Measurements from ENCODE around the gene CHST8.
"Not testable (repeated sequence)": the region's sequence is repeated elsewhere in the genome, so short reads cannot be mapped to it uniquely, and the experiment has no call there.

The CHST8 gene, protein sequence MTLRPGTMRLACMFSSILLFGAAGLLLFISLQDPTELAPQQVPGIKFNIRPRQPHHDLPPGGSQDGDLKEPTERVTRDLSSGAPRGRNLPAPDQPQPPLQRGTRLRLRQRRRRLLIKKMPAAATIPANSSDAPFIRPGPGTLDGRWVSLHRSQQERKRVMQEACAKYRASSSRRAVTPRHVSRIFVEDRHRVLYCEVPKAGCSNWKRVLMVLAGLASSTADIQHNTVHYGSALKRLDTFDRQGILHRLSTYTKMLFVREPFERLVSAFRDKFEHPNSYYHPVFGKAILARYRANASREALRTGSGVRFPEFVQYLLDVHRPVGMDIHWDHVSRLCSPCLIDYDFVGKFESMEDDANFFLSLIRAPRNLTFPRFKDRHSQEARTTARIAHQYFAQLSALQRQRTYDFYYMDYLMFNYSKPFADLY

DNA sequence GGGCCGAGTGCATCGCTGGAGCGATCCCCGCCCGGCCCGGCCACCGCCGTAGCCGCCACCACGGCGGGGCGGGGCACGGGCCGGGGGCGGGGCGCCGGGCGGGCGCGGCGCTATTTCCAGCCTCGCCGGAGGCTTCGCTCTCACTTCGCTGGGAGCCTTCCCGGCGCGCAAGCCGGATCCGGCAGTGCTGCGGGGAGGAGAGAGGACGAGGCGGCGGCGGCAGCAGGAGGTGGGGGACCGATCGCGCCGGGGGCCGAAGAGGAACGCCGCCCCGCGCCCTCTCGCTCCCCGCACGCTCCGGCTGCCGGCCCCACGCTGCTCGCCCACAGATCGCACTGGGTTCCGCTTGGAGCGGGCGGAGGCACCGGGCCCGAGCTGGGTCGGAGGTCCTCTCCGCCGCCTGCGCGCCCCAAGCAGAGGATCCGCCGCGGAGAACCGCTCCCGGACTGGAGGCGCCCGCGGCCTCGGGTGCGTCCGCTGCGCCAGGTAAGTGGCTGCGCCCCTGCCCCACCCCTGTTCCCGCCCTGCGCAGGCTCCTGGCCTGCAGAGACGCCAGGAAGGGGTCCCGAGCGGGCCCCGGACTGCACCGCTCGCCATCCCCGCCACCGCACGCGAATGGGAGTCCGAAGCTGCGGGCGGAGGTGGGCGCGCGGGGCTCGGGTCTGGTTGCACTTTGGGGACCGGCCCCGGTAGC is at the start of gene CHST8:
Gene CHST8 (plus strand): TSS at position 143 of the 694 bp plus-strand sequence. CDS start 67,309 bp downstream, outside the sequence.
- DNase-seq (ENCODE audit: low spot score), result peak; percentile 90

DNA sequence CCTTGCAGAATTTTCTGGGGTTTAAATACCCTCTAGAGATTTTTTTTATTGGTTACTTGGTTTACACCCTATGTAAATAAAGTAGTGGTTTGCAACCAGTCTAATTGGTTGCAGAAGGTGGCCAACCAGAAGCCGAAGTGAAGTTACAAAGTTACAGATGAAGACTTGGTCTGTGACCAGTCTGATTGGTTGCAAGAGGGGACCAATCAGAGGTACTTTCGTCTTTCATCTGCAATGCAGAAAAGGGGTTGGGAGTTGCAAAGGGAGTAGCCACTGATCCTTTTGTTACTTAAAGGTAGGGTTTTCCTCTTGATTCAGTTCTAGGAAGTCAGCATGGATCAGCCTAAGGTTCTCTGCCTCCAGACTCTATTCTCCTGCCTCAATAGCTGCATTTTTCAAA is 48.8 kb upstream of the CHST8 start:
- DNase-seq (ENCODE audit: low spot score), result no peak

DNA sequence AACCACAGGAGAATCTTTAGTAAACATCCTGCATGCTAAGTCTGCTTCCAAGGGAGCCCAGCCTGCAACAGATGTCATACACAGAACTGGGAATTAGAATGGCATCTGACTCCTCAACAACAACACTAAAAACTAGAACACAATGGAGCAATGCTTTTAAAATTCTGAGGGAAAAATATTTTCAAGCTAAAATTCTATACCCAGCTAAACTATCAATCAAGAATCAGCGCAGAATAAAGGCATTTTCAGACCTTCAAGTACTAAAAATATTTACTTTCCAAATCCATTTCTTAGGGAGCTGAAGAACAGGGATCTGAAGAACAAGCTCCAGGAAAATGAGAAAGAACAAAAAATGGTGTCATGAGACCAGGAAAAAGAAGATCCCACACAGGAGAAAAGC is 46.9 kb upstream of the CHST8 start:
- DNase-seq (ENCODE audit: low spot score), result no peak

DNA sequence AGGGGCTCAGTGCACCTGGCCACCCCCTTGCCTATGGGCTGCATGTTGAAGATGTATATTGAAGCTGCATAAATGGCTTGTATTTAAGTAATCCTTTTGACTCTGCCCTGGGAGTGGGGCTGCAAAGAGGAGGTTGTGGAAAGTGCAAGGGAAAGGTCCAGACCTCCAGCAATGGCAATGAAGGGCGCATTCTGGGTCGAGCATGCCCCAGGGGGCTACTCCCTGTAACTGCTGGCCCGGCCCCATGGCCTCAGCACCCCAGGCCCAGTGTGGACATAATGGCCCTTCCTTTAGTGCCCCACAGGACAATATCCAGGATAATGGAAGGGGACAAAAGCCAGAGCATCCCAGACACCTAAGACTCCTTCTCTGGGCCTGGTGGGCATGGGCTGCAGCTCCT is 43.1 kb upstream of the CHST8 start:
- DNase-seq (ENCODE audit: low spot score), result no peak

DNA sequence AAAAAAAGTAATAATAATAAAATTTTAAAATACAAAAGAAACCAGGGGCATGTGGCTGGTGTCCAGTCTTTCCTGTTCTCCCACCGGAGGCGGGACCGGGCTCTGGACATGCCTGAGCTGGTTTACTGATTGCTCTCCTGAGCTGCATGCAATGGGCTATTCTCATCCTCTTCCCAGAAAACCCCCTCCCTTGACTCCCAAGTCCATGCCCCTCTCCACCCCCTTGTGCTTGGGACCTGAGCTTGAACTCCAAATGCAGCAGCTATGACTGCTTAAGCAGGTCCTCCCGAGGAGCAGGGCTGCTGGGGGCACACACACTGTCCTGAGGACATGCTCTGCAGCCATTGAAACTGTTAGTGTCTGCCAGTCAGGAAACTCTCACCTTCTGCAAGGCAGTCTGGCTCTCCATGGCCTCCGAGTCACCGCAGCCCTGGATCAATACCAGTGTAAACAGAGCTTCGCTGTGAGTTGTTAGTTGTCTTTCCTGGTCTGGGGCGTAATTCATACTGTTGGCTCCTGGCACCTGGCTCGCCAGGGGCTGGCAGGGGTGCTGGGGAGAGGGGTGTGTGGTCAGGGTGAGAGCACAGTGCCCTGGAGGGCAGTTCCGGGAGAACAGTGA is 41.6 kb upstream of the CHST8 start:
- DNase-seq (ENCODE audit: low spot score), result no peak

DNA sequence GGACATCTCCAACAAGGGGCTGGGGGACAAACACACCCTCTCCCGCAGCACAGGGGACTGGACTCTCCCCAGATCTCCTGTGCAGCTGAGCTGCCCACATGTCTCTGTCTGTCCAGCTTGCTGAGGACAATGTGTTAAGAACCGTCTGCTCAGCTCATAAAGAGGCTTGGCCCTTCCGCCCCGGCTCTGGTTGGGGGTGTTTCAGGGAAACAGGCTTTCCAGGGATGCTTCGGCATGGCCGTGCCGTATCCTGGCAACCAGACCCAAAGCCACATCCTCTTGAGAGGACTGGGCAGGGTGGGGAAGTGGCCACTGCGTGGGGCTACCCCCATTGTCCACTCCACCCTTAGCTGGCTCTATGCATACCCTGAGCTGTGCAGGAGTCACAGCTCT is 41.1 kb upstream of the CHST8 start:
- DNase-seq (ENCODE audit: low spot score), result no peak

DNA sequence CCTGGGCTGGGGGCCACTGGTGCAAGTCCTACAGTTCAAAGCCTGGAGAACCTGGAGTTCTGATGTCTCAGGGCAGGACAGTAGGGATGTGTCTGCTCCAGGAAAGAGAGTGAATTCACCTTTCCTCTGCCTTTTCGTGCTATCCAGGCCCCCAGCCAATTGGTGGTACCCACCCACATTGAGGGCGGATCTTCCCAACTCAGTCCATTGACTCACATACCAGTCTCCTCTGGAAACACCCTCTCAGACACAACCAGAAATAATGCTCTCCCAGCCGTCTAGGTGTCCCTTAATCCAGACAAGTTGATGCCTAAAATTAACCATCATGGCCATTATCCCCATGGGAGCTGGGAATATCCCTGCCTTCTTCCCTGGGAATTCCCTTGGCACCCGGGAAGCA is 38.8 kb upstream of the CHST8 start:
- no peak for DNase-seq (ENCODE audit: low spot score)

DNA sequence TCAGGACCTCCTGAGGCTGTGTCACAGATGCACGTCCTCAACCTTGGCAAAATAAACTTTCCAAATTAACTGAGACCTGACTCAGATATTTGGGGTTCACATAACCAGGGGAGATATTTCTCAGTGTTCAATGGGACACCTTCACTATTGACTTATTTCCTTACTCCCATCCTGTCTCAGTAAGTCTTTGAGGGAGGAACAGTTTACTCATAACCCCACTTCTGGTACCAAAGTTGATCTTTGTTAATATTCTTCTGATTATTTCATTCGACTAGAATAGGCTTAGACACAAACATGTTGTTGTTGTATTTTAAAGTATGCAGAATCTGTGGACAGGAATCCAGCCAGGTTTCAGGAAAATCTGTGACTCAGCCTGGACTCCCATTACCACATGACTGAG is 34.6 kb upstream of the CHST8 start:
- DNase-seq (ENCODE audit: low spot score), result no peak

DNA sequence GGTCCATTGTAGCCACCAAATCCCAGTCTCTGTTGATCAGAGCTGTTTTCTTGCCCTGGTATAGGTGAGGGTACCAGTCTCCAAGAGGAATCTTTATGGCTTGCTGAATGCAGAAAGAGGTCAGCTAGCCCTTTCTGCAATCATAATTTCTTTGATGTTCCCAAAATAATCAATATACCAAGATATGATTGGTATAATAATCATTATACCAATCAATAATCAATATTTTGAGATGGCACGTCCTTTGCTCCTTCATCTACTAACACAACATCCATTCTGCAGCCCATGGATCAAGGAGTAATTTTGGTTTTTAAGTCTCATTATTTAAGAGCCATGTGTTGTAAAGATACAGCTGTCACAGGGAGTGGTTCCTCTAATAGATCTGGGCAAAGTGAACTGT is 31.5 kb upstream of the CHST8 start:
- DNase-seq (ENCODE audit: low spot score), result no peak

DNA sequence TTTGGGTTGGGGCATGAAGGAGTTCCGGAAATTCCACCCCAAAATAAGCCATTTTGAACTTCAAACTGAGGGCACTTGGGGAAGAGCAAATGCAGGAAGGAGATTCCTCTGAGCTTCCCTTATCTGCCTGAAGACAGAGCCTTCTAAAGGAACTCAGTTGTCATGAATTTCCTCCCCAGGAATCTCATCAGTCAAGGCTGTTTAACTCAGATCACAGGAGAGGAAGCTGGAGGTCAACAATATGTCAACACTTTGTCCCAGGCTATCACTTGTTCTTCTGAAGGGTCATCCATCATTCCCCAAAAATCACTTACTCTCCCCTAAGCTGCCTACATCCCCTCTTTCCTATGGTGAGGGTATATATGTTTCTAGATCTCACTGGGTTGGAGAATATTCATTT is 26.0 kb upstream of the CHST8 start:
- no peak for DNase-seq (ENCODE audit: low spot score)

DNA sequence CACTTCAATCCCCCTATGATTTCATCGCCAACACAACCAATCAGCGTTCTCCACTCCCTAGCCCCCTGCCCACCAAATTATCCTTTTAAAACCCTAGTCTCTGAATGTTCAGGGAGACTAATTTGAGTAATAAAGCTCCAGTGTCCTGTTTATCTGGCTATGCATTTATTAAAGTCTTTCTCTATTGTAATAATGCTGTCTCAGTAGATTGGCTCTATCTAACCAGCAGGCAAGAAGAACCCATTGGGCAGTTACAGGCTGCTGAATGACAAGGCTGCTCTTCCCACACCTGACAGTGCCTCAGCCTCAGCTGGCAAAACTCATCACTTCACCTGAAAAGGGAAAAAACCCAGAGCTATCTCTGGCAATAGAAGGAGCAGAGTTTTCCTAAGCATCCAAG is 20.2 kb upstream of the CHST8 start:
- DNase-seq (ENCODE audit: low spot score), result no peak

DNA sequence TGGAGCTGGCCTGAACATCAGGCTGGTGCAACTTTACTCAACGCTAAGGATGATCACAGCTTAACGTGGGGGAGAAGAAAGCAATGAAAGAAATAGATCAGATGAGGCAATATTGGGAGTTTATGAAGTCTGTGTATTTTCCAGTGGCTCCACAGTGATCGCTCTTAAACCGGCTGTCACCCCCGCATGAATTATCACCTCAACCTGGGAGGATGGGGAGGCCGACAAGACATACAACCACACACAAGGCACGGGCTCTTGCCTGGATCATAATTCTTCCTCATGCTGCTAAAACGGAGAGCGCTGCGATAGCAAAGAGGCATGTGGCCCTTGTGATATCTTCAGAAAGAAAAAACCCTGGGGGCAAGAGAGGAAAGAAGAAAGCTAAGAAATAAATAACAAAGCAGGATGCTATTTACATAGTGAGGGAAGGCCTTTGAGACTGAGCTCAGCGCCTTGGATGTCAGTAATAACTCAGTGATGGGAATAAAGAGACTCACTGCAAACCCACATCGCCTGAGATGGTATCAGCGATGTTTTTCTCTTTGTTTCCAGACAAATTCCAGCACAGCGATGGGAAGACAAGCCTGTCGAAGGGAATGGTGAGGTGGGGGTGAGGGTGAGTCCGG is 19.1 kb upstream of the CHST8 start:
- no peak for DNase-seq (ENCODE audit: low spot score)

DNA sequence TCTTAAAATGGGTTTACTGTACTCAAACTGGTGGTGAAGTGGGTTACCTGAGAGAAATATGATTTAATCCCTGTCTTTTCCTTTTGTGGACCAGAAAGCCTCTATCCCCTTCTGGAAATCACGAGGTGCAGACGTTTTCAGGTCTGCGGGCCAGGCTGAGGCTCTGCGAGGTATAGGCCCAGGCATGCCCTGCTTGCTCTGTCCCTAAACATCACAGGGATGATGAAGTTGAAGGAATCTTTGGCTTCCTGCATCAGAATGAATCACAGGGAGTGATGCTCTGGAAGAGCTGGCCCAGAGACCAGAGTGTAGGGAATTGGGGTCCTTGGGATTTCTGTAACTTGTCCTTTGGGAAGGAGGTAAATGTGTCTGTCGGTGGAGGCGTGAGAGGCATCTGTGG is 18.4 kb upstream of the CHST8 start:
- no peak for DNase-seq (ENCODE audit: low spot score)

DNA sequence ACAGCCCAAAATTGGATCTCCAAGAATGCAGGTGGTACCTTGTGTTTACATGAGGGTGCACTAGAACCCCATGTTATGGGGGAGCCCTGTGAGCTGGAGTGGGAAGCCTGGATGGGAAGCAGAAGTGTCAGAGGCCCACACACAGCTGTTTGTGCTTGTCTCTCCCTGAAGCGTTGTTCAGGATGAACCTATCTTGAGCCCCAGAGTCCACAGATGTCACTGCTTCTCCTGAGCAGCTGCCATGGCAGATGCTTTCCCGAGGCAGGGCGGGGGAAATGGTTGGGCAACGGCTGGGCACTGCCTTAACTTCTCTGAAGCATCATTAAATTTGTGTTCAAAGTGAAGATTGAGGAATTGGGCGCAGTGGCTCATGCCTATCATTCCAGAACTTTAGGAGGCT is 17.1 kb upstream of the CHST8 start:
- no peak for DNase-seq (ENCODE audit: low spot score)

DNA sequence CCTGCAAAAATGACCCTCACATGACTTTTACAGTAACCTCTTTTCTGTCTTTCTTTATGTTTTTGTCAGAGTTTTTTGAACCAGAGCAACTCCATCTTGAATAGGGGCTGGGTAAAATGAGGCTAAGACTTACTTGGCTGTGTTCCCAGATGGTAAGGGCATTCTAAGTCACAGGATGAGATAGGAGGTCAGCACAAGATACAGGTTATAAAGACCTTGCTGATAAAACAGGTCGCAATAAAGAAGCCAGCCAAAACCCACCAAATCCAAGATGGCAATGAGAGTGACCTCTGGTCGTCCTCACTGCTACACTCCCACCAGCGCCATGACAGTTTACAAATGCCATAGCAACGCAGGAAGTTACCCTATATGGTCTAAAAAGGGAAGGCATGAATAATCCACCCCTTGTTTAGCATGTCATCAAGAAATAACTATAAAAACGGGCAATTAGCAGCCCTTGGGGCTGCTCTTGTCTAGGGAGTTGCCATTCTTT is 15.9 kb upstream of the CHST8 start:
- DNase-seq (ENCODE audit: low spot score), result not testable (repeated sequence)

DNA sequence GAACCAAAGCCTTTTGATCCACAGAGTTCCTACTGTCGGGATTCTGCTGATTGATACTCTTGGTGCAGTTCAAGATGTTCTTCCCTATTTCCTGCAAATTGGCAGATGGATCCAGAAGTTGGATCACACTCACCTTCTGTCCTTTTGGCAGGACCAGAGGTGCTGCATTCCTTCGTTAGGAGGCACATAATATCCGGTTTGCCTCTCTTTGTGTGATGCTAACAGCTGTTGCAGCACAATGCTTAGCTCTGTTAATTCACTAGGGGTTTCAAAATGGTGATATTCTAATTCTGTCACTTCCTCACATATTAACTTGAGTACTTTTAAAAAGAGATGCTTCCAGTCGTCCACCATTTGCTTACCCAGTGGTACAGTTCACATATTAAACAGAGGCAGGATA is 15.2 kb upstream of the CHST8 start:
- no peak for DNase-seq (ENCODE audit: low spot score)

DNA sequence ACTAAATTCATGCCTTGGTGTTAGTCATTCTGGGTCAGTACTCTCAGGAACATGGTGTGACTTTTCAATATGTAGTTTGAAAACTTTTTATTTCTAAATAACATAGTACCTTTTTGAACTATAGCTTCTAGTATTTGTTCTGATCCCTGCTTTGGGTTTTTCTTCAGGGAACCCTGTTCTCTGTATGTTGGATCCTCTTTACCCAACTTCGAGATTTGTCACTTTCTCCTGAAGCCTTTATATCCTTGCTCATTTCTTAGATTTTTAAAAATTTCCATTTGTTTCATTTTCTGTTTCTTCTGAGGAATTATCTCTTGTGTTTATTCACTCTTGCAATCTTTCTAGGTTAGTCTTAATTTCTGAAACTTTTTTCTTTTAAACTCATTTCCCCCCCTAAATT is 12.4 kb upstream of the CHST8 start:
- DNase-seq (ENCODE audit: low spot score), result no peak

DNA sequence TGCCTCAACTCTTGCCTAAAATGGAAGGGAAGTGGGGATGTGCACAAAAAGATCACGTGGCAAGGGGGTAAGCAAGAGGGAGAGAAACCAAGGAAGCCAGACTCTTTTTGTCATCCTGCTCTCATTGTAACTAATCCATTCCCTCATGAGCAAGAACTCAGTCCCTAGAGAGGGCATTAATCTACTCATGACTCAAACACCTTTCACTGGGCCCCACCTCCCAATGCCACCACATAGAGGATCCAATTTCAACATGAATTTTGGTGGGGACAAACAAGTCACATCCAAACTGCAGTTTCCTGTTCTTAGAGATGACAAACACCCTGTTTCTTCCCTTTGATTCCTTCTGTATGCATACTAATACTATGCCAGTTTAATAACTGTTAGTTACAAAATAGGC is 11.2 kb upstream of the CHST8 start:
- no peak for DNase-seq (ENCODE audit: low spot score)

DNA sequence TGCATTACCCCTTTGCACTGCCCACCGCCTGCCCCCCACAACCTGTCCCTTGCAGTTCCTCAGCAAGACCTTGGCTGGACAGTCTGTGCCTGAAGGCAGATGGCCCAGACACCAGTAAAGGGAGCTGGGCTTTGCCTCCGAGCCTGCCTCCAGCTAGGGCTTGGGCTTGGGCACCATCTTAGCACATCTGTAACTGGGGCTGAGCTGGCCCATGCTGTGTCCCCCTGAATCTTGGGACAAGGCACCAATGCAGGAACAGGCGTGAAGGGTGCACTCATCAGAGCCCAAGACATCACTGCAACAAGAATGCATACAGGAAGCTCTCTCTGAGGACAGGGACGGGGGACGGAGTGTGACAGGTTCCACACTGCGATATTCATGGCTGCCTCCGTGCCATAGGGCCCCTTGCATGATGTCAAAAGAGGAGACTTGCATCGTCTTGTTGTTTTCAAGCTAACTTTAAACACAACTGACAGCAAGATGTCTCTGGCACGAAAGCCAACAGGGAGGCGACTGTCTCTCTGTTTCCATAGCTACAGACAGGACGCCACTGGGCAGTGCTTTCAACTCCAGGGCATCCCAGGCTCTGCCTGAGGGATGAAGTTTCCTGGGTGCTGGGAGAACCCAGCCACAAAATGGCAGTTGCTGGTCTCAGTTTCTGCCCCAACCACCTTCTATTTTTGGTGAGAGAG is 8.7 kb upstream of the CHST8 start:
- no peak for DNase-seq (ENCODE audit: low spot score)

DNA sequence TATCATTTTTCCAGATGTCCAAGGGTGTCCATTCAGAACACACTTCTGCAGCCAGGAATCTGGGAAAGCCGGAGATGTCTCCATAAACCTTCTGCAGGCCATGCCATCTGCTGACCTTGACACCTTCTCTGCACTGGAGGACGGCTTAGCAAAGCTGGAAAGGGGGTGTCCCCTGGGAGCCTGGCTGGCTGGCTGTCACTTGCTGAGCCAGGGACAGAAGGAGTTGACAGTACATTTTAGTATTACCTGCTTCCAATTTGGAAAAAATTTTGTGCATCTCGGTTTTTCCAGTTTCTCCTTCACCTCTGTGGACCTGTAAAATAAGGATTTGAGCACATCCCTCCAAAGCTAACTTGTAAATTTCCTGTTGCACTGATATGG is 8.1 kb upstream of the CHST8 start:
- no peak for DNase-seq (ENCODE audit: low spot score)

DNA sequence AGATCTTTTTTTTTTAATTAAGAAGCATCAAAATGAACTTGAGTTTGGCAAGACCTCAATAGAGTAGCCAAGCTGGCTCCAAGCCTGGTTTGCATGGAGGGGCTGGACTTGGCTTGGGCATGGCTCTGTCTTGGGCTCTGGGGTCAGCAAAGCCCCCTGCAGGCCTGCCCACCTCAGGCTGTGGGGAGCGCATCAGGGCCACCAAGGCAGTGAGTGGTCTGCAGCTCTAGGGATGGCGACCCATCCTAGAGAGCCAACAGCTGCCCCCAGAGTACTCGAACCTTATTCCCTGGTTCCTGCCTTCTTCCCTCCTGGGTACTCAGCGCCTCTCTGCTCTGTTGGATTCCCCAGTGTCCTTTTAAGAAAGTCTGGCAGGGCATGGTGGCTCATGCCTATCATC is 5.4 kb upstream of the CHST8 start:
- DNase-seq (ENCODE audit: low spot score), result no peak

DNA sequence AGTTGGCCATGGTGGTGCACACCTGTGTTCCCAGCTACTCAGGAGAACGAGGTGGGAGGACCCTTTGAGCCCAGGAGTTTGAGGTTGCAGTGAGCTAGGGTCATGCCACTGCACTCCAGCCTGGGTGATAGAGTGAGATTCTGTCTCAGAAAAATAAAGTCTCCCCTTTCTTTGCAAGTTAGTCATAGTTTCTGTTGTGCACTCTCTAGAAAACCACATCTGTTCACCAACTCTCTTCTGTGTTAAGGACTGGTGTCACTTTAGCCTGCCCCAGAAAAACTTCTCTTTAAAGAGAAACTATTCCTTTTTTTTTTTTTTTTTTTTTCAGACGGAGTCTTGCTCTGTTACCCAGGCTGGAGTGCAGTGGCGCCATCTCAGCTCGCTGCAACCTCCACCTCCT is 4.9 kb upstream of the CHST8 start:
- no peak for DNase-seq (ENCODE audit: low spot score)
